ENCODE measurements around the gene EXD1. TPM values are rescaled to one million over a fixed set of nuclear protein-coding genes. Genes with fewer than 3 reads are reported as not detected.
A peak's percentile ranks its signal among the peaks of the same experiment; 100 is the strongest.

Gene EXD1
- total and polyA plus RNA-seq, 2 of the 13 experiments (the other 11 are each of a cell fraction or from before 2014, with no cell fraction given), result not detected

DNA sequence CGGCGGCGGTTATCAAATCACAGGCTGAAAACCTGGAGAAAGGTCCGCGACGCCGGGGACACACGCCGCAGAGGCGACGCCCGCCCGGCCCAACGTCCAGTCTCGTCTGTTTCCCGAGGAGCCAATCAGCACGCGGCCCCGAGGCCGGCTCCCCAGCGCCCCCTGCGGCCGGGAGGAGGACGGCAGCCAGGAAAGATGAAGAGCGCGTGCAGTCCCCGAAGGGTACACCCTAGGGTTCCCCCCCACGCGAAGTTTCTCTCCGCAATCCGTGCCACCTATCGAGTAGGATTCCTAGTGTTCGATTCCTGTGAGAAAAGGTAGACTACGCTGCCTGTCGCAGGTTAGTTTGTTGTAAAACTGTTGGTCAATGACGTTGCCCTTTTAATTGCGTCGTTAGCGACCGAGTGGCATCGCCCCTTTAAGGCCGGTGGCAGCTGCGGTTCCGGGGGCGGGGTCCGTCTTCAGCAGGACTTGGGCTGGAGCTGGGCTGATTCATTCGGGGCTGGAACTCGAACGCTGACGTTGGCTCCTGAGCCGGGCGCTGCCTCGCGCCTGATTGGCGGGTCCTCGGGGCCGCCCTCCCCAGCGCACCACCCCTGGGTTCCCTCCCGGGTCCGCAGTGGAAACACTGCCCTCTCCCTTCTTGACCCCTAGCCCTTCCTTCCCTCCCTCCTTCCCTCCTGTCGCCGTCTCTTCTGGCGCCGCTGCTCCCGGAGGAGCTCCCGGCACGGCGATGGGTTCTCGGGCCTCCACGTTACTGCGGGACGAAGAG lies at the start of gene EXD1, which contains the start of gene CHP1 (continued):
- TF ChIP-seq, protein P1, sequence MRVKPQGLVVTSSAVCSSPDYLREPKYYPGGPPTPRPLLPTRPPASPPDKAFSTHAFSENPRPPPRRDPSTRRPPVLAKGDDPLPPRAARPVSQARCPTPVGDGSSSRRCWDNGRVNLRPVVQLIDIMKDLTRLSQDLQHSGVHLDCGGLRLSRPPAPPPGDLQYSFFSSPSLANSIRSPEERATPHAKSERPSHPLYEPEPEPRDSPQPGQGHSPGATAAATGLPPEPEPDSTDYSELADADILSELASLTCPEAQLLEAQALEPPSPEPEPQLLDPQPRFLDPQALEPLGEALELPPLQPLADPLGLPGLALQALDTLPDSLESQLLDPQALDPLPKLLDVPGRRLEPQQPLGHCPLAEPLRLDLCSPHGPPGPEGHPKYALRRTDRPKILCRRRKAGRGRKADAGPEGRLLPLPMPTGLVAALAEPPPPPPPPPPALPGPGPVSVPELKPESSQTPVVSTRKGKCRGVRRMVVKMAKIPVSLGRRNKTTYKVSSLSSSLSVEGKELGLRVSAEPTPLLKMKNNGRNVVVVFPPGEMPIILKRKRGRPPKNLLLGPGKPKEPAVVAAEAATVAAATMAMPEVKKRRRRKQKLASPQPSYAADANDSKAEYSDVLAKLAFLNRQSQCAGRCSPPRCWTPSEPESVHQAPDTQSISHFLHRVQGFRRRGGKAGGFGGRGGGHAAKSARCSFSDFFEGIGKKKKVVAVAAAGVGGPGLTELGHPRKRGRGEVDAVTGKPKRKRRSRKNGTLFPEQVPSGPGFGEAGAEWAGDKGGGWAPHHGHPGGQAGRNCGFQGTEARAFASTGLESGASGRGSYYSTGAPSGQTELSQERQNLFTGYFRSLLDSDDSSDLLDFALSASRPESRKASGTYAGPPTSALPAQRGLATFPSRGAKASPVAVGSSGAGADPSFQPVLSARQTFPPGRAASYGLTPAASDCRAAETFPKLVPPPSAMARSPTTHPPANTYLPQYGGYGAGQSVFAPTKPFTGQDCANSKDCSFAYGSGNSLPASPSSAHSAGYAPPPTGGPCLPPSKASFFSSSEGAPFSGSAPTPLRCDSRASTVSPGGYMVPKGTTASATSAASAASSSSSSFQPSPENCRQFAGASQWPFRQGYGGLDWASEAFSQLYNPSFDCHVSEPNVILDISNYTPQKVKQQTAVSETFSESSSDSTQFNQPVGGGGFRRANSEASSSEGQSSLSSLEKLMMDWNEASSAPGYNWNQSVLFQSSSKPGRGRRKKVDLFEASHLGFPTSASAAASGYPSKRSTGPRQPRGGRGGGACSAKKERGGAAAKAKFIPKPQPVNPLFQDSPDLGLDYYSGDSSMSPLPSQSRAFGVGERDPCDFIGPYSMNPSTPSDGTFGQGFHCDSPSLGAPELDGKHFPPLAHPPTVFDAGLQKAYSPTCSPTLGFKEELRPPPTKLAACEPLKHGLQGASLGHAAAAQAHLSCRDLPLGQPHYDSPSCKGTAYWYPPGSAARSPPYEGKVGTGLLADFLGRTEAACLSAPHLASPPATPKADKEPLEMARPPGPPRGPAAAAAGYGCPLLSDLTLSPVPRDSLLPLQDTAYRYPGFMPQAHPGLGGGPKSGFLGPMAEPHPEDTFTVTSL (CRISPR knock-in tag; IDR thresholded peaks at IDR 0.05; ENCODE audit: borderline replicate concordance), result peak; percentile 76
- TF ChIP-seq ZNF543 (CRISPR knock-in tag; IDR thresholded peaks at IDR 0.05) (peak; percentile 99), ZNF510 (CRISPR knock-in tag; IDR thresholded peaks at IDR 0.05; ENCODE audit: low read depth) (peak; percentile 95), HDAC1 (CRISPR knock-in tag; IDR thresholded peaks at IDR 0.05) (peak; percentile 79), ZNF432 (CRISPR knock-in tag; IDR thresholded peaks at IDR 0.05; ENCODE audit: borderline replicate concordance) (no peak), ZNF333 (CRISPR knock-in tag; IDR thresholded peaks at IDR 0.05; ENCODE audit: borderline replicate concordance) (peak; percentile 97), ZNF782 (CRISPR knock-in tag; IDR thresholded peaks at IDR 0.05; ENCODE audit: borderline replicate concordance) (peak; percentile 76; the same call in 1 of the 2 replicates), MYNN (CRISPR knock-in tag; IDR thresholded peaks at IDR 0.05; ENCODE audit: low read depth) (peak; percentile 79), DNMT3B (CRISPR knock-in tag; conservative IDR thresholded peaks at IDR 0.05) (peak; percentile 33), HNF4A (CRISPR knock-in tag; IDR thresholded peaks at IDR 0.05) (peak; percentile 28), ZNF552 (CRISPR knock-in tag; IDR thresholded peaks at IDR 0.05; ENCODE audit: borderline replicate concordance) (peak; percentile 79), MAZ (IDR thresholded peaks at IDR 0.05; ENCODE audit: borderline replicate concordance, low read depth, low read length) (peak; percentile 62; the same call in 1 of the 2 replicates), MAZ (CRISPR knock-in tag; IDR thresholded peaks at IDR 0.05; ENCODE audit: low read depth) (peak; percentile 80), MATR3 (CRISPR knock-in tag; IDR thresholded peaks at IDR 0.05) (no peak), SIX4 (CRISPR knock-in tag; IDR thresholded peaks at IDR 0.05) (0 out of 2 replicates have a peak, but pooled peaks have one; percentile 14), ZNF615 (CRISPR knock-in tag; IDR thresholded peaks at IDR 0.05; ENCODE audit: borderline replicate concordance) (no peak), ZBTB8A (CRISPR knock-in tag; IDR thresholded peaks at IDR 0.05; ENCODE audit: borderline replicate concordance, low read depth) (0 out of 2 replicates have a peak, but pooled peaks have one; percentile 42), SIN3B (IDR thresholded peaks at IDR 0.05; ENCODE audit: low read length) (0 out of 2 replicates have a peak, but pooled peaks have one; percentile 61), PITX1 (CRISPR knock-in tag; IDR thresholded peaks at IDR 0.05) (peak; percentile 79), RBM39 (IDR thresholded peaks at IDR 0.05; ENCODE audit: low read depth, low read length, poor library complexity, severe bottlenecking) (peak; percentile 79), PHF8 (CRISPR knock-in tag; IDR thresholded peaks at IDR 0.05) (peak; percentile 95)
- TF ChIP-seq, protein P2, sequence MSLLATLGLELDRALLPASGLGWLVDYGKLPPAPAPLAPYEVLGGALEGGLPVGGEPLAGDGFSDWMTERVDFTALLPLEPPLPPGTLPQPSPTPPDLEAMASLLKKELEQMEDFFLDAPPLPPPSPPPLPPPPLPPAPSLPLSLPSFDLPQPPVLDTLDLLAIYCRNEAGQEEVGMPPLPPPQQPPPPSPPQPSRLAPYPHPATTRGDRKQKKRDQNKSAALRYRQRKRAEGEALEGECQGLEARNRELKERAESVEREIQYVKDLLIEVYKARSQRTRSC (CRISPR knock-in tag; IDR thresholded peaks at IDR 0.05; ENCODE audit: low read depth), result no peak
- TF ChIP-seq, protein P3, sequence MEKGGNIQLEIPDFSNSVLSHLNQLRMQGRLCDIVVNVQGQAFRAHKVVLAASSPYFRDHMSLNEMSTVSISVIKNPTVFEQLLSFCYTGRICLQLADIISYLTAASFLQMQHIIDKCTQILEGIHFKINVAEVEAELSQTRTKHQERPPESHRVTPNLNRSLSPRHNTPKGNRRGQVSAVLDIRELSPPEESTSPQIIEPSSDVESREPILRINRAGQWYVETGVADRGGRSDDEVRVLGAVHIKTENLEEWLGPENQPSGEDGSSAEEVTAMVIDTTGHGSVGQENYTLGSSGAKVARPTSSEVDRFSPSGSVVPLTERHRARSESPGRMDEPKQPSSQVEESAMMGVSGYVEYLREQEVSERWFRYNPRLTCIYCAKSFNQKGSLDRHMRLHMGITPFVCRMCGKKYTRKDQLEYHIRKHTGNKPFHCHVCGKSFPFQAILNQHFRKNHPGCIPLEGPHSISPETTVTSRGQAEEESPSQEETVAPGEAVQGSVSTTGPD (CRISPR knock-in tag; IDR thresholded peaks at IDR 0.05), result no peak

Measured in HepG2 (cell line).